Epidermal melanocyte (primary cell): ENCODE results near the gene HCFC1R1.

Experiments
- DNase-seq: peaks from one replicate; pipeline ENCODE4 v3.0.0; 2011; ENCODE audit warnings: low spot score; ENCODE audit not compliant: insufficient read length

Gene HCFC1R1

GRCh38 chr16:2976673-2977072 is 47.1 kb downstream of the HCFC1R1 start:
- DNase-seq: no peak

DNA sequence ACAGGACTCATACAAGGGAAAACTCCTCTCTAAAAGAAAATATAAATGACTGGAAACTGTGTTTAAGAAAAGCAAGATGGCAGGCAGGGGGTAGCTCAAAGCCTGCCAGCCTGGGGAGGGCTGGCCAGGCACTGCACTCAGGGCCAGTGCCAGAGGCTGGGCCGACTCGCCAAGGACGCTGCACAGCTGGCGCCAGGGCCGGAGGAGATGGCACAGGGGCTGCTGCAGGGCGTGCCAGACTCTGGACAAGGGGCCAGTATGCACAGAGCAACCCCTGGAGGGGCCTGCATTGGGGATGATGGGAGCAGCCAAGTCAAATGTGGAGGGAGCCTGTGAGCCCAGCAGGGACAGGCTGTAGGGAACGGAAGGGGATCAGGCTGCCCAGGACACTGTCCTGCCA is 47.5 kb downstream of the HCFC1R1 start:
- DNase-seq: no peak

DNA sequence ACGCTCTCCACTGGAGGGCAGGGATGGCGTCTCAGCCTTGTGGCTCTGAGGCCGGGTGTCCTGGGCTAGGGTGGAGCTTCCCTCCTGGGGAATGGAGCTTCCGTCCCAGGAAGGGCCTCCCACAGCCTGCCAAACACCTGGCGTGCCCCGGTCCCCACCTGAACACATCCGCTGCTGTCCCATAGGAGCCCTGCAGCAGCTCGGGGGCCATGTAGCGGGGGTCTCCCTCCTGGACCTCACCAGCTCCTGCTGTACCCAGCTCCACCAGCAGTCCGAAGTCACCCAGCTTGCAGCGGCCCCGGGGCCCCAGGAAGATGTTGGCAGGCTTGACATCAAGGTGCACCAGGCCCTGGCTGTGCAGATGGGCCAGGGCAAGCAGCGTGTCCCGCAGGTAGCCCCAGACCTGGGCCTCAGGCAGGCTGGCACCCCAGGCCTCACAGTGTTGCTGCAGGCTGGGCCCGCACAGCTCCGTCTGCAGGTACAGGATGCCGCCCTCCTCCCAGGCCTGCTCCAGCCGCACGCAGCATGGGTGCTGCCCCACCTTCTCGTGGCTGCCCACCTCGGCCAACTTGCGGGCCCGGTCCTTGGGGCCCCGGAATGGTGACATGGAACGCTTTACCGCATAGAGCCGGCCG is 48.5 kb downstream of the HCFC1R1 start:
- DNase-seq: no peak

- DNase-seq: no peak
Observed at GRCh38 chr16:2974319-2975056, 49.3 kb downstream of the HCFC1R1 start.

GRCh38 chr16:2973605-2974318 is 50.0 kb downstream of the HCFC1R1 start:
- no peak for DNase-seq

DNA sequence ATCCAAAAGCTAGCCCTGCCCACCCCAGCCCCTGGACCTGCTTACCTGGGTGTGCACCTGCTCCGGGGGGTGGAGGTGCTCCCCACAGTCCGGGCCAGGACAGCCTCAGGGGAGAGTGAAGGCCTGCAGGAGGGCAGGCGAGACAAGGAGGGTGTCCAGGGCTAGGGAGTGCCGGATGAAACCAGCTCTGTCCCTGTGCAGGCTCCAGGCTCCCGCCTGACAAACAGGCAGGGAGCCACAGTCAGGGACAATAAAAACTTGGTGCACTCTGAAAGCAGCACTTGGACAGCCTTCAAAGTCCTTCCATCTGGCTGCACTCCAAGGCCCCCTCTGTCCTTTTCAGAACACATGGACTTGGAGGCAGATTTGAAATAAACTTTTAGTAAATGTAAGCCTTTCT is 50.6 kb downstream of the HCFC1R1 start:
- DNase-seq: no peak
